ENCODE data around the gene SH2D3A.
A peak's percentile ranks its signal among the peaks of the same experiment; 100 is the strongest.

The SH2D3A gene

DNA sequence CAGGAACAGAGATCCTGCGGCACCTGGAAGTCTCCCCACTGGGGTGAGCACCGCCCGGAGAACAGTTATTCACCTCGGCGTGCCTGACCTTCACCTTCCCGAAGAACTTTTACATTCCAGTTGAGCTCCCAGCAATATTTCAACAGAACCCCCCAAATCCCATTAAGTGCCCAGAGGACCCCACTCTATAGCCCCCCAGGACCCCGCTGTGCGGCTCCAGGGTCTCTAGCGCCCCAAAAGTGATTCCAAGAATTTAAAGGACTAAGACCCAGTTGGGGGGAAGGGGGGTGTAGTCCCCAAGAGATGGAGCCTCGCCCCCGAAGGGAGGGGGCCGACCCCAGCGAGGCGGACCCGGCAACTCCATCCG is 30.3 kb downstream of the SH2D3A start:
- DNase-seq (ENCODE audit: low read depth): no peak

DNA sequence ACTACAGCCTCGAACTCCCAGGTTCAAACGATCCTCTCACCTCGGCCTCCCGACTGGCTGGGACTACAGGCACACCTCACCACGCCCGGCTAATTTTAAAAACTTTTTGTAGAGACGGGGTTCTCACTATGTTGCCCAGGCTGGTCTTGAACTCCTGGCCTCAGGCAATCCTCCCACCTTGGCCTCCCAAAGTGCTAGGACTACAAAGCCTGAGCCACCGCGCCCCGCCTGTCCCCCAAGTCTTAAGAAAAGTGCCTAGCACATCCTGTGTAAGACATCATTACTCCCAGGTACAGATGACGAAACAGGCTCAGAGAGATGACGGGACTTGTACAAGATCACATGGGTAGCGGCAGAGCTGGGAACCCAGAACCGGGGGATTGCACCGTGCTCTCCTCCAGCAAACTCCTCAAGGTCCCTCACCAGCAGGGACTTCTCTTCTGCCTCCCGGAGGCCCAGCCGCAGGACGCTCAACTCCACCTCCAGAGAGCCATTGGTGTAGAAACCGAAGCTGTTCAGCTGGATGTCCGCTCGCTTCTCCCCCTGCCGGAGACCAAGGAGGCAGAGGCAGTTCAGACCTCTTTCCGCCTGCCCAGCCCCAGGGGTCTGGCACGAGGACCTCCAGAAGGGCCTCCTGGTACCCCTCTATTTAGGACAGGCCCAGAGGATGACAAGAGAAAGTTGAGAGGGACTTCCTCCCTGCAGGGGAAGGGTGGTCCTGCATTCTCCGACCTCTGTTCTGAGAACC is 30.9 kb downstream of the SH2D3A start:
- peak; percentile 94 for DNase-seq (ENCODE audit: low read depth)

DNA sequence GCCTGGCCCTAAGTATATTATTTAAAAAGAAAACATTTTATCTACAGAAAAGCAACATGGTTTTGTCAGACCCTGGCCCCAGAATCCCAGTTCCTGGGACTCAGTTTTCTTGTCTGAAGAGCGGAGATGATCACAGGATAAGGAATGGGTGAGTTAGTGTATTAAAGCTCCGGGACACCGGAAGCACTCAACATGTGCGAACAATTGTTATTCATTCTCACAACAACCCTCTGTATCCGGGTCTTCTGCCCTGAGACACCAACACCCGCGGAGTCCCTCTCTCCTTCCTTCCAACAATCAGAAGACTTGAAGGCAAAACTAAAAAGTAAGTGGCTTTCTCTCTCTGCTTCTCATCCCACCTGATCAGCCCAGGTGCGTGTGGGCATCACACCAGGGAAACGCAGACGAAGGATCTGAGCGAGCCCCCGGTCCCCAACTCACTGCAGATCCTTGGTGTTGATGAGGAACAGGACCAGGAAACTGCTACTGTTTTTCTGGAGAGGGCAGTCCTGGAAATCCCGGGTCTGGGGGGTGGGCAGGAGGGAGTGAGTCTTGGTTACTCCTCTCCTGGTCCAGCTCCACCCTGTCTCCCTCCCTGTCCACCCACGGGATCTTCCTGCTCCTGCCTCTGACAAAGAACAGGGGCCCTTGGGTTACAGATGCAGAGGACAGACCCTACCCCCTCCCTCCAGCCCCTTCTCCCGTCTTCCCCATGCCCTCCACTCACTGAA is 31.9 kb downstream of the SH2D3A start:
- no peak for DNase-seq (ENCODE audit: low read depth)

GRCh38 chr19:6734096-6734696 is 33.0 kb downstream of the SH2D3A start:
- no peak for DNase-seq (ENCODE audit: low read depth)

DNA sequence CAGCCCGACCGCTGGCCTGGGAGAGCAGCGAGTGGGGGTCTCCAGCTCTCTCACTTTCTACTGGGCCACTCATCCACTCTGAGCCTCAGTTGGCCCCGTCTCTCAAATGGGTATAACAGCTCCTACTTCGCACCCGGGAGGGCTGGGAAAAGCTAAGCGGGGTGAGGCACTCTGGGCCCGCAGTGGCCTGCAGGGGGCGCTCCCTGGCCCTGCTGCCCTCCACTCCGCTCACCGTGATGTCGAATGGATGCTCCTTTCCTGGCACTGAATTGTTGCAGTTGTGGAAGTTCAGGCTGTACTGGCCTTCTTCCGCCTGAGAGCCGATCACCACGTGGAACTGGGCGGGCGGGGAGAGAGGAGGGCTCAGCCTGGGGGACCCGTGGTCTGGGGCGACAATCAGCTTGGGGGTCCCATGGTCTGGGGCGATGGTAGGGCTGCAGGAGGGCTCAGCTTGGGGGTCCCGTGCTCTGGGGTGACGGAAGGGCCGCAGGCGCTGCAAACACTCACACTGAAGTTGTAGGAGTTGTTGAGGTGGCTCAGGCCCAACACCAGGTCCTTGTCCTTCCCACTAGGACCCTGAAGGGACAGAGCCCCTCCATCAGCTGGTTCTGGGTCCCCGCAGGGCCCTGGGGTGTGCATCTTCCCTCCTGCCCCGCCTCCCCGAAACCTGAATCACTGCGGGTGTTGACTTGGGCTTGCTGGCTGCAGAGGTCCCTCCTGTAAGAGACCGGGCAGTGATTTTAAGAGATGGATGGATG is 33.7 kb downstream of the SH2D3A start:
- DNase-seq (ENCODE audit: low read depth): no peak

DNA sequence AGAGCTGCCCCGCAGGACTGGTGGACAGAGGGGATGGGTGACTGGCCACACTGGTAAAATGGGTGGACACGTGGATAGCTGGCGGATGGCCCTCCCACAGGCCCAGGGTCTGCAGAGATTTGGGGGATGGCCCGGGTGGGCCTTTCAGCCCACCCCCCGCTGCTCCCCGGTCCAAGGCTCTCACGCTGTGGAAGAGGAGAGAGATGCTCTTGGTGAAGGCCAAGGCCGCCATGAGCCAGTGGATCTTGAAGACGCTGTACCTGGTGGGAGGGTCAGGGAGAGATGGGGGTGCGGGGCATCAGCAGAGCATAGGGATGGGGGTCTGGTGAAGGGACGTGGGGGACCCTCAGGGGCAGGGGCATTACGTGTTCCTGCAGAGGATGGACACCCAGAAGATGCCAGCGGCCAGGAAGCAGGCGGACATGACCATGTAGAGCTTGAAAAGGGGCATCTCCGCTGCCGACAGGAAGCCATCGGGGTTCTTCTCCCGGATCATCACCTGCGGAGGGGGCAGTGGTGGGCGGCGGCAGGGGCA is 34.4 kb downstream of the SH2D3A start:
- no peak for DNase-seq (ENCODE audit: low read depth)

DNA sequence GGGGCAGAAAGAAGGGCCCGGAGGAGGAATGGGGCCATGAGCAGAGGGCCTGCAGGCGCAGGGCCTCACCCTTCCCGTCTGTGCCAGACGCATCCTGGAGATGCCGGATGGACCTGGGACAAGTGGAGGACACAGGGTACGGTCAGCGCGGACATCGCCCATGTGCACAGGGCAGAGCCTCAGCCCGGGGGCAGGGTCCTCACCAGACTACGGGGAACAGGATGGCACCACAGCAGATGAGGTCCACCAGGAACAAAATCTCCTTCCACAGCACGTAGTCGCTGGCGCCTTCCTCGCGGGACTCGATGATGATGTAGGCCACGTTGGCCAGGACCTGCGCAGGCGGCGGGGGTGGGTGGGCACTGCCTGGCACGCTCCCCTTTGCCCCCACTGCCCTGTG is 35.4 kb downstream of the SH2D3A start:
- no peak for DNase-seq (ENCODE audit: low read depth)

DNA sequence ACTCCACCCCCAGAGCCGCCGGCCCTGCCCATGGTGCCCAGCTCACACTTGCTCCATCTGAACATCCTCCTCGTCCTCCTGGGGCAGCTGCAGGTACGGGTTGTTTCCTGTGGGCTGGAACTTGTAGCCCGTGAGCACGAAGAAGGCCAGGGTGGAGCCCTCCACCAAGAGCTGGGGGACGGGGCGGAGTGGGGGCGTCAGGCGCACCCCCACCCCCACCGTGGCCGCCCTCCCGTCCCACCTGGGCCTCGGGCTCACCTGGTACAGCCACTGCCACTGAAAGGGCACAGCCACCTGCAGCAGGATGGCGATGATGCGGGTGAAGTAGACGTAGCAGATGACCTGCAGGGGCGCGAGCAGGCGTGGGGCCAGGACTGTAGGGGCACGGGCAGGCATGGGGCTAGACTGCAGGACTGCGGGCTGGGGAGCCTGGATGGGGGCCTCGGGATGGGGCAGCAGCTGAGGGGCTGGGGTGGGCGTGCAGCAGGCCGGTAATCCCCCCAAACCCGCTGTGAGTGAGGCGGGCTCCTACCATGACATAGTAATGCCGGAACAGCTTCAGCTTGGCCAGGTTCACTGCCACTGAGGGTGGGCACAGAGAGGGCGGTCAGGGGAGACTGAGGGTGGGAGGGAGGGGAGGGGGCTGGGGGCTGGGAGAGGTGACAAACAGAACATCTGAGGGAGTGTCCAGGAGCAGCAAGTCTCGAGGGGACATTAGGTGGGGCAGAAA is 36.1 kb downstream of the SH2D3A start:
- DNase-seq (ENCODE audit: low read depth): no peak

DNA sequence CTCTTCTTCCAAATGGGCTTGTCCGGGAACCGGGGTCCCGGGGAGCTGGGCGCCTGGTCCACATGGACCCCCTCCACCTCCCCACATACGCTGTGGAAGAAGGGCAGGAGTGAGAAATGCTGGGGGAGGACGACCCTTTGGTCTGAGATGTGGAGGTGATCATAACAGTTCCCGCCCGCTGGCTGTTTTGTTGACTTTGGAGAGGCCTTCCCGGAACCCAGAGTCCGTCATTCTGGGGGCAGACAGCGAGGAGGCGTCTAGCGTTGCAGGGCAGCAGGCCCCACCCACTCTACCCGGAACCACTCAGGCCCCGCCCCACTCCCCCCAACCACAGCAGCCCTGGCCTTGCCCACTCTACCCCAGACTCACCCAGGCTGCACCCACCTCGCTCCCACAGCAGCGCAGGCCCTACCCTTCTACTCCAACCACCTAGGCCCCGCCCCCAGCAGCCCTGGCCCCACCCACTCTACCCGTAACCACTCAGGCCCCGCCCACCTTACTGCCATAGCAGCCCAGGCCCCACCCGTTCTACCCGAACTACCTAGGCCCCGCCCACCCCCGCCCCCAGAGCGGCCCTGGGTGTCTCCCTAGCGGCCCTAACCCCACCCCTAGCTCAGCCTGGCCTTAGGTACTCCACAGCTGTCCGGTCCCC is 37.0 kb downstream of the SH2D3A start:
- DNase-seq (ENCODE audit: low read depth): peak; percentile 27

DNA sequence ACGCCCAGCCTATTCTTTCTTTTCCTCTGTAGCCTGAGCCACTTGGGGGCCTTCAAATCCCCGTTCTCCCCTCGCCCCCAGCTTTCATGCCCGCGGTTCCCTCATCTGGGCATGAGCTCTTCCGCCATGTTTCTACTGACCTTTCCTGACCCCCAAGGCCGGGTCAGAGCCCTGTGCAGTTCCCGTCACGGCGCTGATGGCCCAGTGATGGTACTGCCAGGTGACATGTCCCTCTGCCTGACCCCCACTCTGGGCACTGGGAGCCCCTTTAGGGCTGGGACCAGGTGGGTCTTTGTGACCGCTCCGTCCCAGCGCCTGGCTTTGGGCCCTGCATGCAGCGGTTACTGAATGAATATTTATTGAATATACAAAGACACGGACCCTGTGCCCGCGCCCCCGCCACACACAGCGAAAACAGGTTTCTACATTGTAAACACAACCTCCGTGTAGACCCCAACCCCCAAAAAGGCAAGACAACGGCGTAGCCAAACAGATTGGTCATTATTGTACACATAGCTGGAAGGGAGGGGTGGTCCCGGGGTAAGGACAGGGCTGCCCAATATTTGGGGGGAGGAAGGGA is 37.6 kb downstream of the SH2D3A start:
- no peak for DNase-seq (ENCODE audit: low read depth)

GRCh38 chr19:6728346-6728745 is 38.9 kb downstream of the SH2D3A start:
- no peak for DNase-seq (ENCODE audit: low read depth)

- no peak for DNase-seq (ENCODE audit: low read depth)
Observed at GRCh38 chr19:6725513-6726231, 41.6 kb downstream of the SH2D3A start.

- no peak for DNase-seq (ENCODE audit: low read depth)
Observed at GRCh38 chr19:6724631-6725492, 42.4 kb downstream of the SH2D3A start.

DNA sequence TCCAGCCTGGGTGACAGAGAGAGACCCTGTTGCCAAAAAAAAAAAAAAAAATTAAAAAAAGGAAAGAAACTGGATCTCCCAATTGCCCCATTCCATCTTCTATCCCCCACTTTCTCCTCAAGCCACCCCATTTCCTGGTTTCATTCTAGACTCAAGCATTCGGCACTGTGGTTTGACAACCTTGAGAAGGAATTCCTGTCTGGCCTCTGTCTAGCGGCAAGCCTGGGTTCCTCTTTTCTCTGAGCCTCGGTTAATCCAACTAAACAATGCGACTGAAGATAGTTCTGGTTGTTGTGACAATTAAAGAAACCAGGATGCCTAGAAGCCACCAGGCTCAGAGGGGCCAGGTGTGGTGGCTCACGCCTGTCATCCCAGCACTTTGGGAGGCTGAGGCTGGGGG is 43.5 kb downstream of the SH2D3A start:
- DNase-seq (ENCODE audit: low read depth): peak; percentile 77

- DNase-seq (ENCODE audit: low read depth): peak; percentile 76
Observed at GRCh38 chr19:6723108-6723618, 44.1 kb downstream of the SH2D3A start.

DNA sequence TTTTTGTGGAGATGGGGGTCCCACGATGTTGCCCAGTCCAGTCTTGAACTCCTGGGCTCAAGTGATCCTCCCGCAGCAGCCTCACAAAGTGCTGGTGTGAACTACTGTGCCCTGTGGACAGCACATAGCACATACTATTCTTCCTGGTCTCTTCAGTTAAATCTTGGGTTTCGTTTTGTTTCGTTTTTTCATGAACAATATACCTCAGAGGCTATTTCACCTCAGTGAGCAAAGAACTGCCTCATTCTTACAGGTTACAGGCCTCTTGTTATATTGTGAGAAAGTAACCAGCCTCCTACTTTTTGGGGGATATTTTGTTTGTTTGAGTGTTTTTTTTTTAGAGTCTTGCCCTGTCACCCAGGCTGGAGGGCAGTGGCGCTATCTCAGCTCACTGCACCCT is 45.5 kb downstream of the SH2D3A start:
- no peak for DNase-seq (ENCODE audit: low read depth)

GRCh38 chr19:6721138-6721474 is 46.1 kb downstream of the SH2D3A start:
- no peak for DNase-seq (ENCODE audit: low read depth)

DNA sequence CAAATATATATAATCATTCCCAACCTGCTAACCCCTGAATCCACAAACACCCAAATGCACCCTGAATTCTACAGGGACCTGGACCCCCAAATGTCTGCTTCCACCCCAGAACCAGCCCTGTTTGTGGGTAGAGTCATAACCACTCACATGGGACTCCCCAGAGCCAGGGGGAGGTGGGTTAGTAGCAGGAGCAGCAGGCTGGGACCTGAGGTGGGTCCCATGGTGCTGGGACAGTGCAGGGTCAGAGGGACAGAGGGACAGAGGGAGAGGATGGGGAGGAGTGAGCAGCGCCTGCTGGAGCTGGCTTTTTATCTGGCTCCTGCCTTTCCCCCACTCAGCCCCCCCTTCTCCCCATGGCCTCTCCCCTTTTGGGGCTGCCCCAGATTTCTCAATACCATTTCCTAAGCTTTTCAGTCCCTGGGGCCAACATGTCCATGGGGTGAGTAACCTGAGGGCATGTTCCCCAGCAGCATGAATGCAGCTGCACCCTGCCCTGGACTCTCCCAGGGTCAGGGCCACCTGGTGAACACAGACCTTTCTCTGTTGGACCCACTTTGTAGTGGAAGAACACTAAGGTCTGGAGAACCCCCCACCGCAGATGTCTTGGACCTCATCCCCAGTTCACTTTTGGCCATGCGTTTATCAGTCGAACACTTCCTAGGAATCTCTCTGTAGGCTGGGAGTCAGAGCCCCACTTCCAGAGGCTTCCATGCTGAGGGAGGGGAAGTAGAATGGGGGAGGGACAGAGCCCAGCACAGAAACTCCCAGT is 46.7 kb downstream of the SH2D3A start, which contains the start of gene C3:
Gene C3, minus strand, starts transcription at position 282 of the 769 bp plus-strand sequence. Its CDS starts 61 bp downstream, at position 221.
- peak; percentile 87 for DNase-seq (ENCODE audit: low read depth)

All from iris pigment epithelial cell (primary cell).